GM18873 (cell line): ENCODE results near the gene RSPH1.

Experiments used
- ATAC-seq: cut with Tn5 transposase; IDR thresholded peaks from one replicate; pipeline ENCODE4 v1.9.1; 2021; ENCODE audit warnings: mild to moderate bottlenecking, moderate library complexity, moderate number of reproducible peaks; ENCODE audit not compliant: unreplicated experiment, low FRiP score

Gene RSPH1

GRCh38 chr21:42433946-42434551 lies 62.0 kb downstream of the RSPH1 start:
- no peak for ATAC-seq

GRCh38 chr21:42432695-42433094 lies 63.3 kb downstream of the RSPH1 start:
- ATAC-seq, result no peak

- no peak for ATAC-seq
Observed at GRCh38 chr21:42431196-42431595, 64.8 kb downstream of the RSPH1 start.

GRCh38 chr21:42430521-42430920 lies 65.5 kb downstream of the RSPH1 start:
- no peak for ATAC-seq

GRCh38 chr21:42429856-42430255 lies 66.2 kb downstream of the RSPH1 start:
- ATAC-seq, result no peak

GRCh38 chr21:42429021-42429420 lies 67.0 kb downstream of the RSPH1 start:
- ATAC-seq, result no peak

GRCh38 chr21:42427809-42428419 lies 68.1 kb downstream of the RSPH1 start:
- no peak for ATAC-seq

- no peak for ATAC-seq
Observed at GRCh38 chr21:42426876-42427480, 69.0 kb downstream of the RSPH1 start.

GRCh38 chr21:42426424-42426823 lies 69.6 kb downstream of the RSPH1 start:
- ATAC-seq, result no peak

- no peak for ATAC-seq
Observed at GRCh38 chr21:42425591-42425990, 70.4 kb downstream of the RSPH1 start.

- no peak for ATAC-seq
Observed at GRCh38 chr21:42424914-42425541, 71.0 kb downstream of the RSPH1 start.

GRCh38 chr21:42423685-42424084 lies 72.3 kb downstream of the RSPH1 start:
- ATAC-seq, result no peak

GRCh38 chr21:42423197-42423675 lies 72.8 kb downstream of the RSPH1 start:
- no peak for ATAC-seq
